HG03469 (cell line): Measurements from ENCODE around the gene MED27.

Source experiments
- ATAC-seq: cut with Tn5 transposase; IDR thresholded peaks from one replicate; pipeline ENCODE4 v1.9.1; 2021; ENCODE audit warnings: mild to moderate bottlenecking, moderate library complexity, moderate number of reproducible peaks; ENCODE audit not compliant: unreplicated experiment

The MED27 gene

DNA sequence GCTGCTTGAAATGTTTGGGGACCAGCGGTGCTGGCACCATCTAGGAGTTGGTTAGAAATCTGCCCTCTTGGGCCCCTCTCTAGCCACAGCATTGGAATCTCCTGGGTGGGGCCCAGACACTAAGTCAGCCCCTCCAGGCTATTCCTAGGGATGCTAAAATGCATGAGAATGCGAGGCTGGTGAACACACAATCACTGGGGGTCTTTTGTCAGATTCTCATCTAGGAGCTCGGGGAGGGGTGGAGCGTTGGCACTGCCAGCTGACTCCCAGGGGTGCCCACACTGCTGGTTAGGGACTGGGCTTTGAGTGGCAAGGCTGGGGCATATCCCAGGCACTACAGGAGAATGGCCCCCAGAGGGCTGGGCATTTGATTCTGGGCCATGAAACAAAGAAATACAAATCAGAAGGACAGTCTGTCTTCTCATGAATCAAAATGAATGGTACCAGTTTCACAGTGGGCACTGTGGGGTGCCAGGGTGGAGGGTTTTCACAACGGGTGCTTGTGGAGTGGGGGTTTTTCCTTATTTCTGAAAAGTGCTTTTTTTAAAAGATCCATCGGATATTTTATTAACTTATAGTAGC lies 212.0 kb downstream of the MED27 start:
- ATAC-seq = no peak

DNA sequence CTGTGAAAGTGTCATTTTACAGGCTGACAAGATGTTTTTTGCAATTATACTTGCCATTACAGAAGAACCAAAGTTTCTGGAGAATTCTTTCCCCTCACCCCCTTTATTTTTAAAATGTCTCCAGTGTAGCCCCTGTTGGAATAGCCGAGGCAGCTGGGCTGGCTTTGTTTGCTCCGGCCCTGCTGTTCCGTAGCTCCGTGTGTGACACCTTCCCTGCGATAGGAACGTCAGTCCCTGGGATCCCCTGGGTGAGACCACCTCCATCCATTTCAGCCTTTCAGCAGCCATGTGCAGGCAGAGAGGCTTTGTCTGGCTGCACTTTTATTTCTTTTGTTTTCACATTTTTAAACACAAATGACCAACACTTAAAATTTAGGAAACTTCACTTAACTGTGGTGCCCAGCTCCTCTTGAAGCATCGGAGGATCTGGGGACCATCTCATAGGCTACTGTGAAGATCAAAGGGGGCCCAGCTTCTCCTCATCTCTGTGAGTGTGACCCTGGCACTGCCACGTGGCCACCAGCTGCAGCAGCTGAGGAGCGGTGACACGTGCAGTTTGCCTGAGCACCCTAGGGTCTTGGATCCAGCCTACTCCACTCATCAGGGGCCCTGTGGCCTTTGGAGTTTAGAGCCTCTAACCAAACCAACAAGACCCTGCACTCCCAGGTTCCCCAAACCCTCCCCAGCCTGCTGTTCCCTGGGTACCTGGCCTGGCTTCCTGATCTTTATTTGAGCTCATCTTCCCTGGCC lies 214.0 kb downstream of the MED27 start:
- no peak for ATAC-seq

DNA sequence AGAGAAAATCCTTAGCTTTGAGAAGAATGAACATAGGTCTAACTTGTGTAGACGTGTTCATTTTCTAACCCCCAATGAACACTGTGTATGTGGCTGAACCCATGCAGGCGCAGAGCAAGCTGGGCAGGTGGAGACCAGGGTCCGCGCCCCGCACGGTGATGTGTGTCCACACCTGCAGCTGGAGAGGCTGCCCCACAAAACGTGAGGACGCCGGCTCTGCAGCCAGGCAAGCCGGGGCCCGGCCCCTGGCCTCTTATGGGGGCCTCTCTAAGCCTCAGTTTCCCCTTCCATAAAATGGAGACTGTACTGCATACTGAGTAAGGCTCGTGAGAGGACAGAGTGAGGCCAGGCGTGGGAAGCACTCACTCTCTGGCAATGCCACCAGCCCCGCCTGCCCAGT lies 215.1 kb downstream of the MED27 start:
- ATAC-seq = no peak

GRCh38 chr9:131863306-131863896 lies 216.3 kb downstream of the MED27 start:
- ATAC-seq = no peak

DNA sequence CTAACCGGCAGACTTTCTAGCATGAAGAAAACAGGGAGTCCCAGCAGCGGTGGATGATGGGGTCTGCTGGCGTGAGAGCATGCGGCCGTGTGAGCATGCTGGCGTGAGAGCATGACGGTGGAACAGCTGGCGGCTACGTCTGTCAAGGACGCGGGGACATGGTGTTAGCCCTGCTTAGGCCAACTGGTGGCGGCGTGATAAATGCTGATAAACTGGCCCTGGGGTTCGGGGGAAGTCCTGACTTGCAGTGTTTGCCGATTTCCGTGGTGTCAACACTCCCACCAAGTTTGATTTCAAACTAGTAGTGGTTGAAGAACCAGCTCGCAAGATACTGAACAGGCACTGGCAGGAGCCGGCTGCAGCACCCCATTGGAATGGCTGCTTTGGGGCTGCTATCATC lies 217.4 kb downstream of the MED27 start:
- ATAC-seq = no peak

- no peak for ATAC-seq
Observed at GRCh38 chr9:131860430-131860829, 219.2 kb downstream of the MED27 start.

DNA sequence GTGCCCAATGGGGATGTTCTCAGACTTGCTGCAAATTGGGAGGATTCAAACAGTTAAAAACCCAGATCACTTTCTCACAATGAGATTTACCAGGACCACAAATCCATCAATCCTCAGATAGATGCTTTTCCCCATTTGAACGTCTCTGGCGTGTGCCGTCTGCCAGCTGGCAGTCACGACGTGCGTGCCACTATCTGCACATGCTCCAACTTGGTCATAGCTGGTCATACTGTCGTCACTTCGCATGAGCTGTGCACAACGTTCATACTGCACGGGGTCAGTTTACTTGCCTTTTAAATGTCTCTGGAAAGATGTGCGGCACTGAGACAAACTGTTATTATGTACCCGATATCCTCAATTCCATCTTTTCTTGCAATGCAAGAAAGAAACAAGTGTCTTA lies 221.5 kb downstream of the MED27 start:
- ATAC-seq = no peak

DNA sequence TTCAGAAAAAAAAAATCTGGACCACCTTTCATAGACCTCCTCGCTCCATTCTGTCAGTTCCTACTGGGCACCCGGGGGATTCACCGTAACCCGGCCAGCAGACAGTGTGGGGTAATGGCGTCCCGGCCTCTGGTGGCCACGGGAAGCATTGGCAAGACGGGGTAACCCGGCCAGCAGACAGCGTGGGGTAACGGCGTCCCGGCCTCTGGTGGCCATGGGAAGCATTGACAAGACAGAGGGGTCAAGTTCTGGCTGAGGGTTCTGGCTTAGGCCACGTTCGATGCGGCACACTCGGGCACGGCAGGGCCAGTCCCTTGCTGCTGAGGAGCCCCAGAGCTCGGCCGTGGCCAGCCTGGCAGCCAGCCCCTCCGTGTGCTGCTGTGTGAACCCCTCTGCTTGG lies 223.6 kb downstream of the MED27 start:
- ATAC-seq = no peak

DNA sequence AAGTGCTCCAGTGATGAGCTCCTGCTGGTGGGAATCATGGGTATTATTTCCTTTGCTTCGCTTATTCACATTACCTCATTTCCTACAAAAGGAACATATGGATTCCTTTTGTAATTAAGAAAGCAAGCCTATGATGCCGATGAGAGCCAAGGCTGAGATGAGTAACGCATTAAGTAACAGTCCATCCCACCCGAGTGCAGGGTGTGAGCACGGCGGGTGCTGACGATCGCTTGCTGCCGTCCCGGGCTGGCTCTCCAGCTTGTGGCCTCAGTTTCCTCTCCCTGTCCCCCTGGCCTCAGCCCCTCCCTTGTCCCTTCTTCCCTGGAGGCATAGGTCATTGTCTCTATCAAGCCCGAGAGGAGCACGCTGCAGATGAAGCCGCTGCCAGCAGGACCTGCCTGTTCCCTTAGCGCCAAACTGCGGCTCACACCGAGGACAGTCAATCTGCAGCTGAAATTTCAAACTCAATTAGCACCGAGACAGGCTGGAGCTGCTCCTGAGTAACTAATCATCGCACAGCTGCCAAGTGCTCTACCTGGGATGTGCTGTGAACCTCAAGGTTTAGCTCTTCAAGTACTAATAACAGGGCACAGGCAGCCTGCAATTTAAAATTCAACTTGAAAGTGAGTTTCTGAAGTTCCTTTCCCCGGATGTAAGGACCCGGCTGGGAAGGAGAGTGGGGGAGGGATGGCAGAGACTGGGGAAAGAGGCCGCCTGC lies 224.6 kb downstream of the MED27 start:
- ATAC-seq = no peak

GRCh38 chr9:131854334-131854733 lies 225.3 kb downstream of the MED27 start:
- ATAC-seq = no peak

DNA sequence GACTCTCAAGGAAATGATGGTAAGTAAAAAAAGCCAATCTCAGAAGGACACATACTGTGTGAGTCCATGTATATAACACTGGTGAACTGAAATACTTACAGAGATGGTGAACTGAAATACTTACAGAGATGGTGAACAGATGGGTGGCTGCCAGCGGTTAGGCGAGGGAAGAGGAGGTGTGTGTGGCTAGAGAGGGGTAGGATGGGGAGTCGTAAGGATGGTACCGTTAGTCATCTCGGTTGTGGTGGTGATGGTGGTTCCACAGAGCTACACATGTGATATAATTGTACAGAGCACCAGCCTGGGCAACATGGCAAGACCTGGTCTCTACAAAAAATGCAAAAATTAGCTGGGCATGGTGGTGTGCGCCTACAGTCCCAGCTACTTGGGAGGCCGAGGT lies 226.2 kb downstream of the MED27 start:
- ATAC-seq = no peak

- ATAC-seq = no peak
Observed at GRCh38 chr9:131851414-131851813, 228.3 kb downstream of the MED27 start.

DNA sequence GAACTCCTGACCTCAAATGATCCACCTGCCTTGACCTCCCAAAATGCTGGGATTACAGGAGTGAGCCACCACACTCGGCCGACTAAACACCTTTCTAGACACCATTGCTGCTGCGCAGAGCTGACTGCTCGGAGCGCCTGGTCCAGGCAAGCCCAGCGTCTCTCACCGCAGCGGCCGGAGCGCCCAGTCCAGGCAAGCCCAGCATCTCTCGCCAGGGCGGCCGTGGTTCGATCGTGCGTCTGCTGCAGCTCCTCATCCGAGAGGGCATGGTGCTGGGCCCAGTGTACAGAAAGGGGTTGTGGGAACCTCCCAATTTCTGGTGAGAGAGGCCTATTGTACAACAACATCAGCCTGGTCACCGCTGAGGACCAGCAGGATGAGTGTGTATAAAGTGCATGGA lies 230.3 kb downstream of the MED27 start:
- no peak for ATAC-seq

GRCh38 chr9:131848570-131849160 lies 231.0 kb downstream of the MED27 start:
- no peak for ATAC-seq

GRCh38 chr9:131847665-131848354 lies 231.9 kb downstream of the MED27 start:
- ATAC-seq = no peak

GRCh38 chr9:131845305-131846298 lies 234.1 kb downstream of the MED27 start:
- no peak for ATAC-seq

DNA sequence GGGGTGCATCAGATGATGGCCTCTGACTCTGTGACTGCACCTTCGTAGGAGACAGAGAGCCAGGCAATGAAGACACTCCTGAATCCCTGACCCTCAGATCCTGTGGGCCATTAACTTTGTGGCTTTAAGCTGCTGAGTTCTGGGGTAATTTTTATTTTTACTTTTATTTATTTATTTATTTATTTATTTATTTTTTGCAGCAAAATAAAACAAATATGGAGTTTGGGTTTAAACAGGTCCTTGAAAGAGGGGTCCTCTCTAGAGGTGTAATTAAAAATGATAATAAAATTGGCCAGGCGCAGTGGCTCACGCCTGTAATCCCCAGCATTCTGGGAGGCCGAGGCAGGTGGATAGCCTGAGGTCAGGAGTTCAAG lies 234.9 kb downstream of the MED27 start:
- no peak for ATAC-seq

- no peak for ATAC-seq
Observed at GRCh38 chr9:131843989-131844744, 235.5 kb downstream of the MED27 start.

DNA sequence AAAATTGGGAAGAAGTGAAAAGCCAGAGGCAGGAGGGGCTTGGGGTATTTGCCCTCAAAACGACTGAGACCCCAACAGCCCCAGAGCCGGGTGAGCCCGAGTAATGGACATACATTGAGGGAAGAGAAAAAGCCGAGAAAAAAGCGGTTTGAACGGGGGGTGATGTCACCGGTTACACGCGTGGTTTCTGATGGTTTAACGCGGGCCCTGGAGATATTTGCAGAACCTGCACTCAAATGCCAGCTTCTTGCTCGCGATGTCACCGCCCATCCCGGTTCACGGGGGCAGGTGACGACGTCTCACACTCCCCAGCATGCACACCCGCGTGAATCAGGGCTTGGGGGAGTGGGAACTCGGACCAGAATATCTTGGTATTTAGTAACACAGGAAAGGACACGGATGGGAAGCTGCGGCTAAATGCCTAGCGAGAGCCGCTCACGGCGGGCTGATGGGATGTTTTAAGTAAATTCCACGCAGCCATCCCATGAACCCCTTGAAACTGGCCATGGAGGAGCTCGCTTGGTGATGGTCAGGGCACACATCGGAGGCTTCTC lies 237.8 kb downstream of the MED27 start:
- ATAC-seq = no peak
